KMS-11 (cell line): Measurements from ENCODE around the gene ARID1B.

Experiments used
- H2AFZ ChIP-seq: fragments of 200-600 bp; sonication (generic); 2 replicates; pipeline ENCODE4 v1.6.1; 2016; ENCODE audit warnings: antibody characterized with exemption, mixed run types, low read depth
- H3K27ac ChIP-seq: fragments of 200-600 bp; sonication (generic); 2 replicates; pipeline ENCODE4 v1.6.1; 2016; ENCODE audit warnings: mild to moderate bottlenecking, mixed run types
- H3K27me3 ChIP-seq: fragments of 200-600 bp; sonication (generic); 2 replicates; pipeline ENCODE4 v1.6.1; 2017; ENCODE audit warnings: mild to moderate bottlenecking, low read depth, mixed run types, moderate library complexity; ENCODE audit not compliant: insufficient read depth
- H3K36me3 ChIP-seq: fragments of 200-600 bp; sonication (generic); 2 replicates; pipeline ENCODE4 v1.6.1; 2017; ENCODE audit warnings: mild to moderate bottlenecking, mixed run types; ENCODE audit not compliant: insufficient read depth
- H3K4me1 ChIP-seq: fragments of 200-600 bp; sonication (generic); 2 replicates; pipeline ENCODE4 v1.6.1; 2016; ENCODE audit warnings: mild to moderate bottlenecking, low read depth, mixed run types; ENCODE audit not compliant: poor library complexity, severe bottlenecking
- H3K4me2 ChIP-seq: fragments of 200-600 bp; sonication (generic); 2 replicates; pipeline ENCODE4 v1.7.0; 2016; ENCODE audit warnings: mild to moderate bottlenecking, mixed run types
- H3K4me3 ChIP-seq: fragments of 200-600 bp; sonication (generic); IDR thresholded peaks from 2 replicates; pipeline ENCODE4 v1.6.1; 2017; ENCODE audit warnings: low read depth, low read length, mixed read lengths; ENCODE audit not compliant: insufficient read depth
- H3K79me2 ChIP-seq: fragments of 200-600 bp; sonication (generic); 2 replicates; pipeline ENCODE4 v1.6.1; 2016; ENCODE audit warnings: low read depth, mixed run types; ENCODE audit not compliant: insufficient read depth
- H3K9ac ChIP-seq: fragments of 200-600 bp; sonication (generic); 2 replicates; pipeline ENCODE4 v1.6.1; 2016; ENCODE audit warnings: mild to moderate bottlenecking, mixed run types
- H4K20me1 ChIP-seq: fragments of 200-600 bp; sonication (generic); 2 replicates; pipeline ENCODE4 v1.6.1; 2016; ENCODE audit warnings: mild to moderate bottlenecking, mixed run types; ENCODE audit not compliant: insufficient read depth
- TF ChIP-seq, protein P1 (sequence below): fragments of 200-600 bp; sonication (generic); conservative IDR thresholded peaks from 2 replicates; pipeline ENCODE4 v1.6.1; 2017; ENCODE audit warnings: low read depth, mild to moderate bottlenecking, antibody characterized with exemption, low read length, moderate library complexity, mixed read lengths

The ARID1B gene

DNA sequence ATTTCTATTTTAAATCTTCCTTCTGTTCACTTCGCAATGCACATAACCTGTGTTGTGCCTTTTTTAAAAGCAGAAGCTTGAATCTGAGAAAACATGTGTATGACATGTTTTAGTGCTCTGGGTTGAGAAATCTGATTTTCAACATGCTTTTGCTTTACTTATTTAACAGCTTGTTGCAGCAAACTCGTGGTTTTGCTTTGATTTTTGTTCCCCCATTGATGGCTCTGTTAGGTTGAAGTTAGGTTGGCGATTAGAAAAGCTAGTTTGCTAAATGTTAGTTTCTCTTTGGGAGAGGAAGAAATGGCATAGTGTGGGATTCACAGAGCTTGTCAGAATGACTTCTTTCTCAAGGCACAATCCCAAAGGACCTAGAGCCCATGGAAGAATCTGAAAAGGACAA is 375.4 kb downstream of the ARID1B start:
- H3K4me2 ChIP-seq, result no peak overlapping the region
- H3K27ac ChIP-seq, result no peak overlapping the region
- no peaks in the 10 kb centered on the region for H3K4me1 ChIP-seq
- no peak overlapping the region for H3K4me3 ChIP-seq
- no peaks in the 10 kb centered on the region for H3K36me3 ChIP-seq
- H4K20me1 ChIP-seq, result no peaks in the 10 kb centered on the region
- TF ChIP-seq, protein P1, sequence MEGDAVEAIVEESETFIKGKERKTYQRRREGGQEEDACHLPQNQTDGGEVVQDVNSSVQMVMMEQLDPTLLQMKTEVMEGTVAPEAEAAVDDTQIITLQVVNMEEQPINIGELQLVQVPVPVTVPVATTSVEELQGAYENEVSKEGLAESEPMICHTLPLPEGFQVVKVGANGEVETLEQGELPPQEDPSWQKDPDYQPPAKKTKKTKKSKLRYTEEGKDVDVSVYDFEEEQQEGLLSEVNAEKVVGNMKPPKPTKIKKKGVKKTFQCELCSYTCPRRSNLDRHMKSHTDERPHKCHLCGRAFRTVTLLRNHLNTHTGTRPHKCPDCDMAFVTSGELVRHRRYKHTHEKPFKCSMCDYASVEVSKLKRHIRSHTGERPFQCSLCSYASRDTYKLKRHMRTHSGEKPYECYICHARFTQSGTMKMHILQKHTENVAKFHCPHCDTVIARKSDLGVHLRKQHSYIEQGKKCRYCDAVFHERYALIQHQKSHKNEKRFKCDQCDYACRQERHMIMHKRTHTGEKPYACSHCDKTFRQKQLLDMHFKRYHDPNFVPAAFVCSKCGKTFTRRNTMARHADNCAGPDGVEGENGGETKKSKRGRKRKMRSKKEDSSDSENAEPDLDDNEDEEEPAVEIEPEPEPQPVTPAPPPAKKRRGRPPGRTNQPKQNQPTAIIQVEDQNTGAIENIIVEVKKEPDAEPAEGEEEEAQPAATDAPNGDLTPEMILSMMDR, result no peak
- H2AFZ ChIP-seq, result no peak overlapping the region
- no peaks in the 10 kb centered on the region for H3K79me2 ChIP-seq
- H3K27me3 ChIP-seq, result no peaks in the 10 kb centered on the region
- H3K9ac ChIP-seq, result no peak overlapping the region

DNA sequence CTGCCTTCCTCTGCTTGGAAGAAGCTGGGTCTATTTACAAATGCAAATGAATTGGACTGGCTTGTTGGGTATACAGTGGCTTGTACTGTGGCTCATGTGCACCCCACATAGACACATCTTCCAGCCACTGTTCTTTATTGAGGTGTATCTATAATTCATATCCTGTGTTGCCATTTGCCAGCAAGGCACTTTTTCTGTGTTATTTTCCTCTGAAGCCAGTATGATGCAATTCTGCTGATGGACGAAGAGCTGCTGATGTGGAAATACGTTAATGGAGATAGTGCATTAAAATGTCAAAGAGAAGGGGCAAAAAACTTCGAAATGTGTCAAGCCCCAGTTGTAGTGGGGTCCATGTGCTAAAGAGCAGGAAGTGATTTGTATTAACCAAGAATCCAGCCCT is 378.6 kb downstream of the ARID1B start:
- Histone ChIP-seq H2AFZ (no peak overlapping the region), H3K4me3 (no peak overlapping the region), H3K9ac (no peak overlapping the region), H3K36me3 (no peaks in the 10 kb centered on the region), H4K20me1 (no peaks in the 10 kb centered on the region), H3K27me3 (no peaks in the 10 kb centered on the region), H3K4me2 (no peak overlapping the region), H3K4me1 (no peaks in the 10 kb centered on the region), H3K27ac (no peak overlapping the region), H3K79me2 (no peaks in the 10 kb centered on the region)
- TF ChIP-seq, protein P1, result no peak

DNA sequence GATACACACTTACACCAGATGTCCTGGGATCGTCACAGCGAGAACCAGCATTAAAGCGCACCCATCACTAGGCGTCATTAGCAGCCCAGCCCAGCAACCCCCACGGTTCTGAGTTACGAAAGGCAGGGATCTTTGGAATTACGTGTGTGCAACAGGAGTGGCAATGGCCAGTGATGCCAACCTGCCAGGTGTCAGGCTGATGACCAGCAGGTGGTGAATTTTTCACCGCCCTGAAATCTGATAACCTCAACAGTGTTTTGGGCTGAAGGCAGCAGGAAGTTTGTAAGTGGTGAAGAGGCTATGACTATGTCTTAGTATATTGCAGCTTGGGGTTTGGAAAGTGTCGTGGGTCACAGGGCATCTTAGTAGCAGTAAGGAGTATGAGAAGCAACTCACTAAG is 380.1 kb downstream of the ARID1B start:
- Histone ChIP-seq H3K4me2 (no peak overlapping the region), H3K27me3 (no peaks in the 10 kb centered on the region), H3K4me3 (no peak overlapping the region), H3K27ac (no peak overlapping the region), H4K20me1 (no peaks in the 10 kb centered on the region), H2AFZ (no peak overlapping the region), H3K36me3 (no peaks in the 10 kb centered on the region), H3K4me1 (no peaks in the 10 kb centered on the region), H3K9ac (no peak overlapping the region), H3K79me2 (no peaks in the 10 kb centered on the region)
- TF ChIP-seq, protein P1, result no peak

DNA sequence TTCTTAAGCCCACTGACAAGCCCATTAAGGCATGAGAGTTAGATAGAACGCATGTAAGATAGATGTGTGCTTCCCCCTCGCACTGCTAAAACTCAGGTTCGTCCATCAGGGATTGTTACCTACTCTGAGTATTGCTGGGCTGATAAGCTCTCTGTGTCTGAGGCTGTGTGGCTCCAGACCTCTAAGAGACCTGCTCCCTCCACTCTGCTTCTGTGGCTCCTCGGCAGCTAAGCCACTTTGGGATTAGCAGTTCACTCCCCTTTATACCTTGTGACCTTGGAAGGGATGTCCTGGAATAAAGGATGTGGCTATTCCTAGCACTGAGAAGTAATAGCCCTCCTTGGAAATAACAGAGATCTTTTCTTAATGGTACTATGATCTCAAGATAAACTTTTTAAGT is 381.3 kb downstream of the ARID1B start:
- no peak overlapping the region for H3K9ac ChIP-seq
- no peak overlapping the region for H3K27ac ChIP-seq
- H3K79me2 ChIP-seq, result no peaks in the 10 kb centered on the region
- no peak overlapping the region for H3K4me2 ChIP-seq
- TF ChIP-seq, protein P1, result no peak
- H4K20me1 ChIP-seq, result no peaks in the 10 kb centered on the region
- no peaks in the 10 kb centered on the region for H3K36me3 ChIP-seq
- H3K4me1 ChIP-seq, result no peaks in the 10 kb centered on the region
- H3K27me3 ChIP-seq, result no peaks in the 10 kb centered on the region
- H2AFZ ChIP-seq, result no peak overlapping the region
- no peak overlapping the region for H3K4me3 ChIP-seq
